ENCODE data around the gene CDX2. TPM values are rescaled to one million over a fixed set of nuclear protein-coding genes. Genes with fewer than 3 reads are reported as not detected.

The CDX2 gene
- total RNA-seq, 4 donors from 2014 or later, result 119 to 199 (median 136) TPM

DNA sequence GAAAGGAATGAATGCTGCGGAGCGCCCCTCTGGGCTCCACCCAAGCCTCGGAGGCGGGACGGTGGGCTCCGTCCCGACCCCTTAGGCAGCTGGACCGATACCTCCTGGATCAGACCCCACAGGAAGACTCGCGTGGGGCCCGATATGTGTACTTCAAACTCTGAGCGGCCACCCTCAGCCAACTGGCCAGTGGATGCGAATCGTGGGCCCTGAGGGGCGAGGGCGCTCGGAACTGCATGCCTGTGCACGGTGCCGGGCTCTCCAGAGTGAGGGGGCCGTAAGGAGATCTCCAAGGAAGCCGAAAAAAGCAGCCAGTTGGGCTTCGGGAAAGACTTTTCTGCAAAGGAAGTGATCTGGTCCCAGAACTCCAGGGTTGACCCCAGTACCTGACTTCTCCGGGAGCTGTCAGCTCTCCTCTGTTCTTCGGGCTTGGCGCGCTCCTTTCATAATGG is 40.7 kb downstream of the CDX2 start:
- Histone ChIP-seq H3K4me3 (no peak overlapping the region), H3K27me3 (peaks cover 97% of the 10 kb centered on the region), H3K4me1 (peaks cover 0 to 13% (median 8%) of the 10 kb centered on the region in 4 donors), H3K36me3 (no peaks in the 10 kb centered on the region), H3K9me3 (no peaks in the 10 kb centered on the region), H3K27ac (no peak overlapping the region)
- DNase-seq, result no peak
- in situ Hi-C loops (cut with MboI; ENCODE audit: low pct_ligation_motif_present in 1 of 4, low pct_unique_long_range_greater_than_20kb in 1 of 4, low sequenced_read_pairs in 3 of 4) (no loop called here), intact Hi-C loops (cut with DNase I; ENCODE audit: low total_unique reads) (no loop called here)
- TF ChIP-seq POLR2A (IDR thresholded peaks at IDR 0.05) (no peak), EP300 (IDR thresholded peaks at IDR 0.05; ENCODE audit: low read depth) (no peak), POLR2AphosphoS5 (IDR thresholded peaks at IDR 0.05) (no peak), CTCF (IDR thresholded peaks at IDR 0.05) (no peak)
- 22% methylated on average over 26 of the region's 26 CpGs; no CpG with 5 or more reads in 1 of the 2 donors for WGBS, 2 donors (ENCODE audit: low coverage in 1 of 2)

DNA sequence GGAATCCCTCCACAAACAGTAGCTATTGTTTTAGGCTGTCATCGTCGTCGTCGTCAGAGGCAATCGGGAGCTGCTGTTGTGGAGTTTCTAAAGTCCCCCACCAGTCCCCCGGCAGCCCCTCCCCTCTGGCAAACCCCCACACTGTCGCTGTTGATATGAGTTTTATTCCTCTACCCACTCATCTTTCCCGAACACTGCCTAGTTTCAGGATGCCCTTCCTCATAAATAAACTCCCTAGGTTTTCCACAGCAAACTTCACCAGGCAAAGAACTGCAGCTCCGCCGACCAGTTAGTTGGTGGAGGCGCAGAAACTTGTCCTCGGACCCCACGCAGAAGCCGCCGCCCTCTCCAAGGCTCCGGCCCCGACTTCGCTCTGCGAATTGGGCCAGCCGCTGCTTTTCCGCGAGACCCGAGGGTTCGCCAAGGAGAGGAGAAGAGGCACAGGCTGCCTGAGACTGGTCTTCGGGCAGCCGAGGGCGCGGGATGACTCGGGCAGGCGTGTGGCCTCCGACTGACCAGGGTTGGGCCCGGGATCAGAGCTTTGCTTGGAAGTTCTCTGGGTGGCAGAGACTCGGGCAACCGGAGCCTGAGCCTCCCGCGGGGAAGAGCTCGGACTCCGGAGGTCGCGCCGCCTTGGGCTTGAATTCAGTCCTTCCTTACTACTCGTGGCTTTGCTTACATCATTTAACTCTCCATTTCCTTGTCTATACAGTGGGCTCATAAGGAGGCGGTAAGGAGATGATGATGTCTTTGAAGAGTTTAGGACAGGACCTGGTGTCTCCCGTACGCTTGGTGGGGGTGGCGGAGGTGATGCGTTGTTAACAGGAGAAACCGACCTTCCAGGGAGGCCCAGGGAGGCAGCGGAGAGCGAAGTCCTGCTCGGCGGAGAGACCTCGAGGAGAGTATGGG is 41.4 kb downstream of the CDX2 start:
- Histone ChIP-seq H3K27ac (no peak overlapping the region), H3K9me3 (no peaks in the 10 kb centered on the region), H3K4me3 (no peak overlapping the region), H3K27me3 (peaks cover 100% of the 10 kb centered on the region), H3K36me3 (no peaks in the 10 kb centered on the region), H3K4me1 (peaks cover 0 to 13% (median 8%) of the 10 kb centered on the region in 4 donors)
- no peak for DNase-seq
- intact Hi-C loops (cut with DNase I; ENCODE audit: low total_unique reads), result no loop called here
- in situ Hi-C loops (cut with MboI; ENCODE audit: low pct_ligation_motif_present in 1 of 4, low pct_unique_long_range_greater_than_20kb in 1 of 4, low sequenced_read_pairs in 3 of 4), result no loop called here
- WGBS, 2 donors (ENCODE audit: low coverage in 1 of 2), result 4 to 19% methylated on average over 4 to 53 of the region's 53 CpGs
- no peak for TF ChIP-seq CTCF (IDR thresholded peaks at IDR 0.05)

DNA sequence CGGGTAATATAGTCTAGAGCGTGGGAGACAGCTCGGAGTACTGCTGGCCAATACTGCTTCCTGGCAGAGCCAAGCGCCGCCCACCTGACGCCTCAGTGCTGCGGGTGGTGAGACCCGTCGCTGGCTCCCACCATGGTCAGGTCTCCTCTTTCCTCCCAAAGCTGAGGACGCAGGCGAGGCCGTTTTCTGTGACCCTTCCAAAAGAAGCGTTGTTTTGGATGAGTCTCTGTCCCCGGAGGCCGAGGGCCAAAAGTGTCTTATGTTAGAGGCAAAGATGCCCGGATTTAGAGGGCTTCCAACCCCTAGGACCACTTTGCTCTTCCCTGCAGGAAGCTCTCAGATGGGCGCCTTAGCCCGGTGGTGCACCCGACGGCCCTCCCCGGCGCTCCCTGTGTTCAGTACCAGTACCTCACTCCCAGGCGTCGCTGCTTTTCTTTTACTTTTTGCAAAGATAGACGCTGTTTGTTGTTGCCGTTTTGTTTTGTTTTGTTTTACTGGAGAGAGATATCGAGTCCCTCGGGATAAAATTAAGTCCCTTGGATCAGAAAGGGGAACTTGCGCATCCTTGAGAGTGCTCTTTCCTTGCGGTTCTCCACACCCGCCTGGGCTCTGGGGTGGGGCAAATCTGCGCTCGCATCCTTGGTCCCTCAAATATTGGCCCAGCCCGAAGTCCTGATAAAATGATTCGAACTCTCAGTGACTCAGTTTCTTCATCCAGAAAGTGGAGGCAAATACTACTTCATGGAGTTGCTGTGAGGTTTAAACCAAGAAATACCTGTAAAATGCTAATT is 42.3 kb downstream of the CDX2 start:
- TF ChIP-seq EP300 (IDR thresholded peaks at IDR 0.05; ENCODE audit: low read depth) (no peak), POLR2A (IDR thresholded peaks at IDR 0.05) (no peak), CTCF (IDR thresholded peaks at IDR 0.05) (no peak), POLR2AphosphoS5 (IDR thresholded peaks at IDR 0.05) (no peak)
- H3K36me3 ChIP-seq, result no peaks in the 10 kb centered on the region
- no peak for DNase-seq

More for the DNA sequence above, 42.3 kb downstream of the CDX2 start:
- intact Hi-C loops (cut with DNase I; ENCODE audit: low total_unique reads), result no loop called here
- WGBS, 2 donors (ENCODE audit: low coverage in 1 of 2), result 7 to 14% methylated on average over 12 to 35 of the region's 35 CpGs
- in situ Hi-C loops (cut with MboI; ENCODE audit: low pct_ligation_motif_present in 1 of 4, low pct_unique_long_range_greater_than_20kb in 1 of 4, low sequenced_read_pairs in 3 of 4), result no loop called here
- H3K27me3 ChIP-seq, result peaks cover 100% of the 10 kb centered on the region
- H3K4me1 ChIP-seq, result peaks cover 0 to 17% (median 9%) of the 10 kb centered on the region in 4 donors
- H3K4me3 ChIP-seq, result no peak overlapping the region
- H3K27ac ChIP-seq, result no peak overlapping the region
- H3K9me3 ChIP-seq, result no peaks in the 10 kb centered on the region
